Measurements from ENCODE around the gene ZNF224.

ZNF224 gene

GRCh38 chr19:44131955-44132354 lies 37.8 kb downstream of the ZNF224 start:
- DNase-seq (ENCODE audit: low spot score), result no peak

GRCh38 chr19:44141191-44142058 lies 47.3 kb downstream of the ZNF224 start, which contains the start of gene ZNF234:
Gene ZNF234 (plus strand): TSS chr19:44141554. CDS start chr19:44144633, 3,079 bp downstream.
- DNase-seq (ENCODE audit: low spot score), result peak; percentile 92

GRCh38 chr19:44142059-44142433 lies 47.9 kb downstream of the ZNF224 start:
- no peak for DNase-seq (ENCODE audit: low spot score)

DNA sequence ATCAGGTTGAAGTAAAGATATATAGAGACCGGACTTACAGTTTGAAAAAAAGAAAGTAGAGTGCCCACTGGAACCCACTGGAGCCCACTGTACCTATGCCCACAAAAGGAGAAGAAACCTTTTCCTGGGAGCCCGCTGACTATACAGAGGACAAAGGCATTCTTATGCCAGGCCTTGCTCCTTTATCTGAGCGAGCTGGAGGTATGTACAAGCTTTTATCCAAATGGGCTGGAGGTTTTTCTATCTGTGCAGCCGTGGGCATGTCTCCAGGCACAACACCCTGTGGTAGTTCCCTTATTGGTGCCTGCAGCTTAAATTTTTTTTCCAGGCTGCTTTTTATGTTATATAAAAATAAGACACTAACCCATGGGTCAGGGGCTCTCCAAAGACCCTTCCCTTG lies 55.6 kb downstream of the ZNF224 start:
- DNase-seq (ENCODE audit: low spot score), result no peak

- DNase-seq (ENCODE audit: low spot score), result no peak
These were observed 57.3 kb downstream of the ZNF224 start for GRCh38 chr19:44151491-44151890.

- DNase-seq (ENCODE audit: low spot score), result no peak
These were observed 62.3 kb downstream of the ZNF224 start for GRCh38 chr19:44156475-44156874.
